ENCODE measurements around the gene TWF2.

TWF2 gene

GRCh38 chr3:52228751-52229291 lies 10.1 kb downstream of the TWF2 start:
- no peaks in the 10 kb centered on the region for H3K4me1 ChIP-seq (ENCODE audit: insufficient read depth, low read length, poor library complexity, severe bottlenecking)
- H2AFZ ChIP-seq (ENCODE audit: low read length): no peak overlapping the region
- no peak overlapping the region for H3K4me2 ChIP-seq (ENCODE audit: low read depth, low read length, poor library complexity, severe bottlenecking)
- no peaks in the 10 kb centered on the region for H3F3A ChIP-seq (ENCODE audit: low read depth)
- H3K9me2 ChIP-seq (replicated peaks; ENCODE audit: low read depth, low read length): no peaks in the 10 kb centered on the region
- H3K79me2 ChIP-seq (ENCODE audit: insufficient read depth, low read length): peaks cover 9% of the 10 kb centered on the region; the same call in 1 of the 2 replicates
- TF ChIP-seq CTCF (conservative IDR thresholded peaks at IDR 0.05; ENCODE audit: low read length): no peak
- TF ChIP-seq EZH2phosphoT487 (IDR thresholded peaks at IDR 0.05; ENCODE audit: borderline replicate concordance): no peak
- H3K27me3 ChIP-seq (ENCODE audit: insufficient read depth, low read length, poor library complexity, severe bottlenecking): no peaks in the 10 kb centered on the region
- peaks cover 15% of the 10 kb centered on the region for H4K20me1 ChIP-seq (ENCODE audit: insufficient read depth, low read length, poor library complexity, severe bottlenecking)
- H3K36me3 ChIP-seq (ENCODE audit: insufficient read depth, low read length): peaks cover 29% of the 10 kb centered on the region; the same call in 1 of the 2 replicates
- no peak overlapping the region for H3K4me3 ChIP-seq (ENCODE audit: low read length, poor library complexity, severe bottlenecking)
- H3K9ac ChIP-seq (ENCODE audit: low read depth, low read length, poor library complexity, severe bottlenecking): no peak overlapping the region
- H3K9me3 ChIP-seq (ENCODE audit: insufficient read depth, low read depth, low read length): no peaks in the 10 kb centered on the region

GRCh38 chr3:52228266-52228665 lies 10.7 kb downstream of the TWF2 start:
- H4K20me1 ChIP-seq (ENCODE audit: insufficient read depth, low read length, poor library complexity, severe bottlenecking): peaks cover 15% of the 10 kb centered on the region
- H3K79me2 ChIP-seq (ENCODE audit: insufficient read depth, low read length): peaks cover 15% of the 10 kb centered on the region; the same call in 1 of the 2 replicates
- no peak overlapping the region for H3K4me3 ChIP-seq (ENCODE audit: low read length, poor library complexity, severe bottlenecking)
- TF ChIP-seq EZH2phosphoT487 (IDR thresholded peaks at IDR 0.05; ENCODE audit: borderline replicate concordance) (no peak), CTCF (conservative IDR thresholded peaks at IDR 0.05; ENCODE audit: low read length) (no peak)
- H3K4me1 ChIP-seq (ENCODE audit: insufficient read depth, low read length, poor library complexity, severe bottlenecking): peaks cover 5% of the 10 kb centered on the region
- peaks cover 29% of the 10 kb centered on the region; the same call in 1 of the 2 replicates for H3K36me3 ChIP-seq (ENCODE audit: insufficient read depth, low read length)
- no peak overlapping the region for H3K4me2 ChIP-seq (ENCODE audit: low read depth, low read length, poor library complexity, severe bottlenecking)
- H3K9me2 ChIP-seq (replicated peaks; ENCODE audit: low read depth, low read length): no peaks in the 10 kb centered on the region
- no peaks in the 10 kb centered on the region for H3K9me3 ChIP-seq (ENCODE audit: insufficient read depth, low read depth, low read length)
- no peaks in the 10 kb centered on the region for H3F3A ChIP-seq (ENCODE audit: low read depth)
- H3K9ac ChIP-seq (ENCODE audit: low read depth, low read length, poor library complexity, severe bottlenecking): no peak overlapping the region
- no peak overlapping the region for H2AFZ ChIP-seq (ENCODE audit: low read length)
- no peaks in the 10 kb centered on the region for H3K27me3 ChIP-seq (ENCODE audit: insufficient read depth, low read length, poor library complexity, severe bottlenecking)

- Histone ChIP-seq H3K79me2 (ENCODE audit: insufficient read depth, low read length) (peaks cover 20% of the 10 kb centered on the region; the same call in 1 of the 2 replicates), H3K9me2 (replicated peaks; ENCODE audit: low read depth, low read length) (no peaks in the 10 kb centered on the region), H3K9me3 (ENCODE audit: insufficient read depth, low read depth, low read length) (no peaks in the 10 kb centered on the region), H3K9ac (ENCODE audit: low read depth, low read length, poor library complexity, severe bottlenecking) (no peak overlapping the region), H3K4me3 (ENCODE audit: low read length, poor library complexity, severe bottlenecking) (no peak overlapping the region), H3F3A (ENCODE audit: low read depth) (no peaks in the 10 kb centered on the region), H3K36me3 (ENCODE audit: insufficient read depth, low read length) (peaks cover 29% of the 10 kb centered on the region; the same call in 1 of the 2 replicates), H2AFZ (ENCODE audit: low read length) (no peak overlapping the region), H4K20me1 (ENCODE audit: insufficient read depth, low read length, poor library complexity, severe bottlenecking) (peaks cover 15% of the 10 kb centered on the region), H3K4me1 (ENCODE audit: insufficient read depth, low read length, poor library complexity, severe bottlenecking) (peaks cover 9% of the 10 kb centered on the region), H3K27me3 (ENCODE audit: insufficient read depth, low read length, poor library complexity, severe bottlenecking) (no peaks in the 10 kb centered on the region), H3K4me2 (ENCODE audit: low read depth, low read length, poor library complexity, severe bottlenecking) (no peak overlapping the region)
- no peak for TF ChIP-seq EZH2phosphoT487 (IDR thresholded peaks at IDR 0.05; ENCODE audit: borderline replicate concordance)
- TF ChIP-seq CTCF (conservative IDR thresholded peaks at IDR 0.05; ENCODE audit: low read length): no peak
Measured at GRCh38 chr3:52227766-52228165, 11.2 kb downstream of the TWF2 start.
